HEK293 (cell line): Measurements from ENCODE around the gene TIGD3.

Experiments
- CTCF ChIA-PET: fragments of 350-600 bp; formaldehyde crosslinking; extraction: SDS; loops from one replicate; lab custom pipeline; 2021; ENCODE audit warnings: antibody characterized with exemption; lab: Yijun Ruan, JAX
- POLR2A ChIA-PET: fragments of 300-600 bp; formaldehyde crosslinking; extraction: SDS; loops from one replicate; lab custom pipeline; 2020; ENCODE audit warnings: antibody characterized with exemption, inconsistent platforms; lab: Yijun Ruan, JAX
- H3K27ac ChIP-seq: fragments of 200-500 bp; sonication (Bioruptor generic); 2 replicates; pipeline ENCODE4 v1.5.1; 2014; ENCODE audit warnings: low read depth, low read length, control low read depth, inconsistent platforms; ENCODE audit errors: extremely low read depth
- H3K36me3 ChIP-seq, 2 experiments: fragments of 200-500 bp in 1 of 2; sonication (Bioruptor generic) in 1 of 2; 1 replicate in 1 of 2; 2 replicates in 1 of 2; pipeline ENCODE4 v1.5.1; 2014 to 2017; ENCODE audit warnings: inconsistent platforms in 2 of 2, low read length in 2 of 2; ENCODE audit not compliant: control insufficient read depth in 2 of 2, insufficient read depth in 1 of 2
- H3K4me1 ChIP-seq: fragments of 200-500 bp; sonication (Bioruptor generic); 2 replicates; pipeline ENCODE4 v1.5.1; 2014; ENCODE audit warnings: mild to moderate bottlenecking, low read length, inconsistent platforms; ENCODE audit not compliant: control insufficient read depth, insufficient read depth
- H3K4me3 ChIP-seq: 2 replicates; pipeline ENCODE4 v1.5.1; 2011; ENCODE audit warnings: low read depth, mild to moderate bottlenecking, control low read depth, low read length, moderate library complexity
- H3K9me3 ChIP-seq: fragments of 200-500 bp; sonication (Bioruptor generic); 2 replicates; pipeline ENCODE4 v1.5.1; 2014; ENCODE audit warnings: low read depth, low read length, inconsistent platforms; ENCODE audit not compliant: control insufficient read depth, insufficient read depth
- KLF10 ChIP-seq: fragments of 450-650 bp; IDR thresholded peaks from 2 replicates; pipeline ENCODE4 v1.5.1; 2018; ENCODE audit warnings: missing biosample characterization, mild to moderate bottlenecking, missing genetic modification characterization
- KLF16 ChIP-seq: fragments of 450-650 bp; formaldehyde crosslinking; IDR thresholded peaks from 2 replicates; pipeline ENCODE4 v1.5.1; 2017; ENCODE audit warnings: missing biosample characterization, missing genetic modification characterization
- KLF7 ChIP-seq: fragments of 450-650 bp; formaldehyde crosslinking; IDR thresholded peaks from 2 replicates; pipeline ENCODE4 v1.5.1; 2016; ENCODE audit warnings: missing biosample characterization, missing genetic modification characterization, borderline replicate concordance
- OVOL3 ChIP-seq: fragments of 450-650 bp; formaldehyde crosslinking; IDR thresholded peaks from 2 replicates; pipeline ENCODE4 v1.5.1; 2016; ENCODE audit warnings: missing biosample characterization, missing genetic modification characterization
- PRDM10 ChIP-seq: fragments of 450-650 bp; formaldehyde crosslinking; IDR thresholded peaks from 2 replicates; pipeline ENCODE4 v1.5.1; 2016; ENCODE audit warnings: missing biosample characterization, missing genetic modification characterization
- REPIN1 ChIP-seq: fragments of 450-650 bp; formaldehyde crosslinking; IDR thresholded peaks from 2 replicates; pipeline ENCODE4 v1.5.1; 2017; ENCODE audit warnings: missing biosample characterization, missing genetic modification characterization, low read depth
- ZBTB26 ChIP-seq: fragments of 450-650 bp; formaldehyde crosslinking; optimal IDR thresholded peaks from 2 replicates; pipeline ENCODE3; 2016; ENCODE audit warnings: missing biosample characterization, mild to moderate bottlenecking, missing genetic modification characterization
- ZFHX2 ChIP-seq: fragments of 450-650 bp; formaldehyde crosslinking; conservative IDR thresholded peaks from 2 replicates; pipeline ENCODE4 v1.5.1; 2016; ENCODE audit warnings: missing biosample characterization, missing genetic modification characterization
- ZNF132 ChIP-seq: fragments of 450-650 bp; formaldehyde crosslinking; IDR thresholded peaks from 2 replicates; pipeline ENCODE4 v1.5.1; 2017; ENCODE audit warnings: missing biosample characterization, missing genetic modification characterization, borderline replicate concordance
- ZNF16 ChIP-seq: fragments of 450-650 bp; formaldehyde crosslinking; IDR thresholded peaks from 2 replicates; pipeline ENCODE4 v1.5.1; 2016; ENCODE audit warnings: low read depth, missing biosample characterization, missing genetic modification characterization
- ZNF2 ChIP-seq: fragments of 450-650 bp; formaldehyde crosslinking; IDR thresholded peaks from 2 replicates; pipeline ENCODE4 v1.5.1; 2016; ENCODE audit warnings: missing biosample characterization, missing genetic modification characterization
- ZNF221 ChIP-seq: fragments of 450-650 bp; formaldehyde crosslinking; IDR thresholded peaks from 2 replicates; pipeline ENCODE4 v1.5.1; 2017; ENCODE audit warnings: missing biosample characterization, missing genetic modification characterization, borderline replicate concordance
- ZNF248 ChIP-seq: fragments of 450-650 bp; formaldehyde crosslinking; IDR thresholded peaks from 2 replicates; pipeline ENCODE4 v1.5.1; 2017; ENCODE audit warnings: missing biosample characterization, missing genetic modification characterization
- ZNF37A ChIP-seq: fragments of 450-650 bp; IDR thresholded peaks from 2 replicates; pipeline ENCODE4 v1.5.1; 2018; ENCODE audit warnings: missing biosample characterization, missing genetic modification characterization
- ZNF488 ChIP-seq: fragments of 450-650 bp; formaldehyde crosslinking; IDR thresholded peaks from 2 replicates; pipeline ENCODE4 v1.5.1; 2016; ENCODE audit warnings: missing biosample characterization, missing genetic modification characterization
- ZNF624 ChIP-seq: fragments of 450-650 bp; formaldehyde crosslinking; IDR thresholded peaks from 2 replicates; pipeline ENCODE4 v1.5.1; 2017; ENCODE audit warnings: missing biosample characterization, missing genetic modification characterization
- ZNF704 ChIP-seq: fragments of 450-650 bp; formaldehyde crosslinking; IDR thresholded peaks from 2 replicates; pipeline ENCODE4 v1.5.1; 2016; ENCODE audit warnings: missing biosample characterization, missing genetic modification characterization
- ZNF776 ChIP-seq: fragments of 450-650 bp; formaldehyde crosslinking; IDR thresholded peaks from 2 replicates; pipeline ENCODE4 v1.5.0; 2017; ENCODE audit warnings: missing biosample characterization, missing genetic modification characterization, borderline replicate concordance
- ZNF837 ChIP-seq: fragments of 450-650 bp; formaldehyde crosslinking; IDR thresholded peaks from 2 replicates; pipeline ENCODE4 v1.5.1; 2016; ENCODE audit warnings: missing biosample characterization, missing genetic modification characterization

TIGD3 gene

GRCh38 chr11:65355776-65356393, 1.3 kb downstream of the TIGD3 start:
- TF ChIP-seq ZNF837, result no peak
- no peak for TF ChIP-seq KLF16 (tag by site-specific recombination)
- no peak for TF ChIP-seq ZNF776 (tag by site-specific recombination)
- no peak for TF ChIP-seq REPIN1 (tag by site-specific recombination)
- no peak for TF ChIP-seq ZNF488 (tag by site-specific recombination)
- no peak for TF ChIP-seq ZNF221 (tag by site-specific recombination)
- TF ChIP-seq ZNF16, result no peak
- TF ChIP-seq ZNF624 (tag by site-specific recombination), result no peak
- TF ChIP-seq ZNF2 (tag by site-specific recombination), result no peak
- TF ChIP-seq KLF10, result no peak
- TF ChIP-seq PRDM10 (tag by site-specific recombination), result no peak
- no peak for TF ChIP-seq ZBTB26
- TF ChIP-seq KLF7 (tag by site-specific recombination), result no peak
- TF ChIP-seq ZNF704 (tag by site-specific recombination), result no peak
- no peak for TF ChIP-seq ZNF132 (tag by site-specific recombination)
- TF ChIP-seq OVOL3 (tag by site-specific recombination), result no peak
- no peak for TF ChIP-seq ZNF248
- no peak for TF ChIP-seq ZFHX2 (tag by site-specific recombination)
- TF ChIP-seq ZNF37A (tag by site-specific recombination), result no peak
- no peaks in the 10 kb centered on the region for H3K4me1 ChIP-seq
- CTCF ChIA-PET, result interaction anchor here (0.5 to 1.1 kb wide), 4 partner anchors 26 to 217 kb away, joined by 3 to 6 read pairs (median 3); partner anchors contain the start of gene FAM89B
- POLR2A ChIA-PET, result interaction anchor here (1.1 to 1.3 kb wide), 4 partner anchors 15 to 81 kb away, joined by 3 read pairs; partner anchors contain the start of genes DPF2 and NEAT1
- no peak overlapping the region for H3K27ac ChIP-seq
- H3K4me3 ChIP-seq, result no peak overlapping the region
- no peaks in the 10 kb centered on the region for H3K9me3 ChIP-seq
- peaks cover 0 to 19% of the 10 kb centered on the region in 2 experiments; a peak in 2 of 3 replicates for H3K36me3 ChIP-seq
